ENCODE data around the gene DOCK7.

DNA sequence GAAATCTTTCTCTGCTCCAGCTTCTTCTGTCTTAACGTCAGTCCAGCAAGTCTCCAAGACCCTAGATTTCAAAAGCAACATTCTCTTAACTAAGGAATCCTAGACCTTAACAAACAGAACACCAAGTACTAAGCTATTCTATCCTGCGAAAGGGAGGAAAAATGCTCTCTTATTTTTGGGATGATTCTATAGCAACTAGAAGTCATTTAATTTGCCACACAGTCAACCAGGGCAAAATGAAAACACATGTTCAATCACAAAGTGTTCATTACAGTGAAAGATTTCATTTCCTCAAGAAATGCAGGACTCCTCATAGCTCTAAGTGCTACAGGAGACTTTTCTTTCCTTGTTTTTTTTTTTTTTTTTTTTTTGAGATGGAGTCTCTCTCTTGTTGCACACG, 36.2 kb upstream of the DOCK7 start:
- TF ChIP-seq, protein P1, sequence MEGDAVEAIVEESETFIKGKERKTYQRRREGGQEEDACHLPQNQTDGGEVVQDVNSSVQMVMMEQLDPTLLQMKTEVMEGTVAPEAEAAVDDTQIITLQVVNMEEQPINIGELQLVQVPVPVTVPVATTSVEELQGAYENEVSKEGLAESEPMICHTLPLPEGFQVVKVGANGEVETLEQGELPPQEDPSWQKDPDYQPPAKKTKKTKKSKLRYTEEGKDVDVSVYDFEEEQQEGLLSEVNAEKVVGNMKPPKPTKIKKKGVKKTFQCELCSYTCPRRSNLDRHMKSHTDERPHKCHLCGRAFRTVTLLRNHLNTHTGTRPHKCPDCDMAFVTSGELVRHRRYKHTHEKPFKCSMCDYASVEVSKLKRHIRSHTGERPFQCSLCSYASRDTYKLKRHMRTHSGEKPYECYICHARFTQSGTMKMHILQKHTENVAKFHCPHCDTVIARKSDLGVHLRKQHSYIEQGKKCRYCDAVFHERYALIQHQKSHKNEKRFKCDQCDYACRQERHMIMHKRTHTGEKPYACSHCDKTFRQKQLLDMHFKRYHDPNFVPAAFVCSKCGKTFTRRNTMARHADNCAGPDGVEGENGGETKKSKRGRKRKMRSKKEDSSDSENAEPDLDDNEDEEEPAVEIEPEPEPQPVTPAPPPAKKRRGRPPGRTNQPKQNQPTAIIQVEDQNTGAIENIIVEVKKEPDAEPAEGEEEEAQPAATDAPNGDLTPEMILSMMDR (conservative IDR thresholded peaks at IDR 0.05), result no peak
- no peak for TF ChIP-seq ZFX (IDR thresholded peaks at IDR 0.05)
